Thyroid gland (tissue), 4 donors: Measurements from ENCODE around the gene MAP2K1. TPM values are rescaled to one million over a fixed set of nuclear protein-coding genes. Genes with fewer than 3 reads are reported as not detected.
"Not testable (repeated sequence)": the region's sequence is repeated elsewhere in the genome, so short reads cannot be mapped to it uniquely, and the experiment has no call there.

ENCODE experiments used
- DNase-seq, 2 donors: peaks; one replicate each; pipeline ENCODE4 v3.0.0-alpha.2; 2019
- H3K27ac ChIP-seq, 3 donors: fragments of 200-600 bp; sonication (generic); 1 replicate in 2 of 3; 2 replicates in 1 of 3; pipeline ENCODE4 v1.5.1; 2016 to 2019; ENCODE audit warnings: mild to moderate bottlenecking in 1 of 3, moderate library complexity in 1 of 3
- H3K27me3 ChIP-seq: fragments of 200-600 bp; sonication (generic); one replicate; pipeline ENCODE4 v1.5.1; 2019
- H3K36me3 ChIP-seq, 2 donors: fragments of 200-600 bp; sonication (generic); one replicate each; pipeline ENCODE4 v1.5.1; 2016 to 2019
- H3K4me1 ChIP-seq, 2 donors: fragments of 200-600 bp; sonication (generic); one replicate each; pipeline ENCODE4 v1.5.1; 2017 to 2019
- H3K4me3 ChIP-seq, 3 donors: fragments of 200-600 bp; sonication (generic); replicated peaks in 1 of 3; 1 replicate in 2 of 3; 2 replicates in 1 of 3; pipeline ENCODE4 v1.5.1; 2016; ENCODE audit warnings: mild to moderate bottlenecking in 1 of 3
- H3K9me3 ChIP-seq: fragments of 200-600 bp; sonication (generic); one replicate; pipeline ENCODE4 v1.5.1; 2017
- POLR2A ChIP-seq, 2 donors: fragments of 450-650 bp; IDR thresholded peaks; one replicate each; pipeline ENCODE4 v1.6.1; 2017; ENCODE audit warnings: antibody characterized with exemption in 2 of 2, mild to moderate bottlenecking in 2 of 2, moderate library complexity in 1 of 2
- WGBS, 2 donors: methylation state at CpG; one replicate each; pipeline ENCODE4 v1.1.5; 2017; 5-methylcytosine and 5-hydroxymethylcytosine counted together
- intact Hi-C: fragments of 100-400 bp; cut with DNase I; formaldehyde crosslinking; loops from one replicate; pipeline ENCODE4 v1.15.1; 2023
- total RNA-seq, 4 donors: library from RNA; depleted of rRNA; stranded (reverse); fragments of >200 nt; gene quantifications; one replicate each; pipeline ENCODE4 v1.2.3, GENCODE V29; 2016
- TF ChIP-seq, protein P1 (sequence below), 6 experiments: fragments of 200-600 bp in 3 of 6; fragments of 450-650 bp in 3 of 6; sonication (generic) in 3 of 6; IDR thresholded peaks; one replicate each; pipeline ENCODE4 v1.5.1; 2016 to 2019; ENCODE audit warnings: antibody characterized with exemption in 6 of 6, mild to moderate bottlenecking in 2 of 6, inconsistent platforms in 1 of 6, moderate library complexity in 1 of 6

The MAP2K1 gene
- total RNA-seq, 4 donors from 2014 or later = 18.1 to 25.4 (median 25.3) TPM

DNA sequence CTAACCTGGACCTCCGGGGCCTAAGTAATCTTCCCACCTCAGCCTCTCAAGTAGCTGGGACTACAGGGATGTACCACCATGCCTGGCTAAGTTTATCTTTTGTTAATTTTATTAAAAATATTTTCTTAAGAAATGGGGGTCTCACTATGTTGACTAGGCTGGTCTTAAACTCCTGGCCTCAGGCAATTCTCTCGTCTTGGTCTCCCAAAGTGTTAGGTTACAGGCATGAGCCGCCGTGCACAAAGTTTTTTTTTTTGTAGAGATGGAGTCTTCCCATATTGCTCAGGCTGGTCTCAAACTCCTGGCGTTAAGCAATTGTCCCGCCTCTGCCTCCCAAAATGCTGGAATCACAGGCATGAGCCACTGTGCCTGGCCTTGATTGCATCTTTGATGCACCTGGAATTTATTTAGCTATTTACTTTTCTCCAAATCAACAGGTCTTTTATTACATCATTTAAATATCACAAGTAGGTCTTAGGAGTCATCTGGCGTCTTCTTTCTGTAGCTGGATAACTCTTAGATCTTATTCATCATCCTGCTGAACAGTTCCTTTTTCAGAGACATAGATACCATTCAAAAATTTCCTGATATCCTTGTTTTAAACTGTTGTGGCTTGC, 7.8 kb upstream of the MAP2K1 start:
- H3K4me1 ChIP-seq = no peaks in the 10 kb centered on the region
- no peak overlapping the region for H3K27ac ChIP-seq
- H3K36me3 ChIP-seq = no peaks in the 10 kb centered on the region
- H3K9me3 ChIP-seq = no peaks in the 10 kb centered on the region
- H3K4me3 ChIP-seq = no peak overlapping the region
- no peaks in the 10 kb centered on the region for H3K27me3 ChIP-seq
- TF ChIP-seq, protein P1, sequence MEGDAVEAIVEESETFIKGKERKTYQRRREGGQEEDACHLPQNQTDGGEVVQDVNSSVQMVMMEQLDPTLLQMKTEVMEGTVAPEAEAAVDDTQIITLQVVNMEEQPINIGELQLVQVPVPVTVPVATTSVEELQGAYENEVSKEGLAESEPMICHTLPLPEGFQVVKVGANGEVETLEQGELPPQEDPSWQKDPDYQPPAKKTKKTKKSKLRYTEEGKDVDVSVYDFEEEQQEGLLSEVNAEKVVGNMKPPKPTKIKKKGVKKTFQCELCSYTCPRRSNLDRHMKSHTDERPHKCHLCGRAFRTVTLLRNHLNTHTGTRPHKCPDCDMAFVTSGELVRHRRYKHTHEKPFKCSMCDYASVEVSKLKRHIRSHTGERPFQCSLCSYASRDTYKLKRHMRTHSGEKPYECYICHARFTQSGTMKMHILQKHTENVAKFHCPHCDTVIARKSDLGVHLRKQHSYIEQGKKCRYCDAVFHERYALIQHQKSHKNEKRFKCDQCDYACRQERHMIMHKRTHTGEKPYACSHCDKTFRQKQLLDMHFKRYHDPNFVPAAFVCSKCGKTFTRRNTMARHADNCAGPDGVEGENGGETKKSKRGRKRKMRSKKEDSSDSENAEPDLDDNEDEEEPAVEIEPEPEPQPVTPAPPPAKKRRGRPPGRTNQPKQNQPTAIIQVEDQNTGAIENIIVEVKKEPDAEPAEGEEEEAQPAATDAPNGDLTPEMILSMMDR (IDR thresholded peaks at IDR 0.05) = no peak
- no peak for TF ChIP-seq POLR2A (IDR thresholded peaks at IDR 0.05)
- WGBS, 2 donors = 85 to 89% methylated on average over 7 of the region's 7 CpGs
- intact Hi-C loops = no loop called here
- DNase-seq = no peak

DNA sequence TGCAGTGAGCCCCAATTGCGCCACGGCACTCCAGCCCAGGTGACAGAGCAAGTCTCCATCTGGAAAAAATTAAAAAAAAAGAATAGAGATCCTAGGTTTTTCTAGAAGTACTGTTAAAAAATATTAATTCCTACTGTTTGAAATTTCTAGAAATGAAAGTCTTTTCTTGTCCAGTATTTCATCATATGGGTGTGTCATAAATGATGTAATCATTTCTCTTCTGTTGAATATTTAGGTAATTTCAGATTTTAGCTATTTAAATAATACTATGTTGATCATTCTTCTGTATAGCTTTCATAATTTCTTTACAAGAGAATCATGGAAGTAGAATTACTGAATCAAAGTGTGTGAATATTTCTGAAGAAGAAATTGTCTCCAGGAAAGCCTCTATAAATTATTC, 5.3 kb upstream of the MAP2K1 start:
- DNase-seq, intact Hi-C loops: not testable (repeated sequence)

DNA sequence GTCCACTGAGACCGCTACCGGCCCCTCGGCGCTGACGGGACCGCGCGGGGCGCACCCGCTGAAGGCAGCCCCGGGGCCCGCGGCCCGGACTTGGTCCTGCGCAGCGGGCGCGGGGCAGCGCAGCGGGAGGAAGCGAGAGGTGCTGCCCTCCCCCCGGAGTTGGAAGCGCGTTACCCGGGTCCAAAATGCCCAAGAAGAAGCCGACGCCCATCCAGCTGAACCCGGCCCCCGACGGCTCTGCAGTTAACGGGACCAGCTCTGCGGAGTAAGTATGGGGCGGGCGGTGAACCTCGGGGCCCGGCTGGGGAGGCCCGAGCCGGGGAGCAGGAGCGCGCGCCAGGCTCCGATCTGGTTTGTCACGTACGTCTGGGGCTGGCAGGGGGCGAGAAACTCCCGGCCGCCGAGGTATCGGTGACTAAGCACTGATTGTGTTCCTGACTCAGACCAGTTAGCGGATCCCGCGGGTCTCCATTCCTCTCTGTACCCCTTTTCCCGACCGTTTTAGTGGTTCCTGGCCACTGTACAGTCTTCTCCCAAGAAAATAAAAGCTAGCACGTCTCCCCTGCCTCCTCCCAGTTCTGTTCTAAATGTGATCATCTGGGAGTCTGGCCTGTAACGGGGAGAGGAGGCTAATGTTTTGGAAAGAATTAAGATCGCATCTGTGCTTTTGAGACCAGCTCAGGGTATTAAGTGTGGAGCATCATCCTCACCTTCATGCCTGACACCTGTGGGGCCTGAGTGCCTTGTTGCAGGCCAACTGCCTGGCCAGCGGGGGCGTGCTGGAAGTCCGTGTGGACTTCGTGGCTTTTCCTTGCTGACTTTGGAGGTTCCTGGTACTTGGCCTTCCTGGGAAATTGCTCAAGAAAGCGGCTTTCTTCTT, 691 bp downstream of the MAP2K1 start:
- intact Hi-C loops = loop anchor here (2.0 kb wide), 1 partner anchor 109 kb away; the partner anchor contains the start of gene SNAPC5
- Histone ChIP-seq H3K36me3 (no peaks in the 10 kb centered on the region), H3K27ac (peak overlapping the region; percentile 66 to 95 (median 87)), H3K27me3 (no peaks in the 10 kb centered on the region), H3K4me3 (peak overlapping the region; percentile 4 to 86 (median 74)), H3K9me3 (no peaks in the 10 kb centered on the region), H3K4me1 (peaks cover 14 to 21% of the 10 kb centered on the region in 2 donors)
- peak; percentile 48 to 53 for DNase-seq
- 3 to 5% methylated on average over 13 to 28 of the region's 62 CpGs for WGBS, 2 donors
- no peak for TF ChIP-seq POLR2A (IDR thresholded peaks at IDR 0.05)
- TF ChIP-seq, protein P1 (IDR thresholded peaks at IDR 0.05) = peak in 3 of 6 experiments; percentile 10 to 40 (median 21)

More for the DNA sequence above, 5.3 kb upstream of the MAP2K1 start:
- not testable (repeated sequence) for H3K36me3 ChIP-seq, H3K27me3 ChIP-seq, H3K4me3 ChIP-seq, H3K27ac ChIP-seq, H3K9me3 ChIP-seq, H3K4me1 ChIP-seq
- WGBS, 2 donors = 89 to 90% methylated on average over 2 of the region's 2 CpGs

DNA sequence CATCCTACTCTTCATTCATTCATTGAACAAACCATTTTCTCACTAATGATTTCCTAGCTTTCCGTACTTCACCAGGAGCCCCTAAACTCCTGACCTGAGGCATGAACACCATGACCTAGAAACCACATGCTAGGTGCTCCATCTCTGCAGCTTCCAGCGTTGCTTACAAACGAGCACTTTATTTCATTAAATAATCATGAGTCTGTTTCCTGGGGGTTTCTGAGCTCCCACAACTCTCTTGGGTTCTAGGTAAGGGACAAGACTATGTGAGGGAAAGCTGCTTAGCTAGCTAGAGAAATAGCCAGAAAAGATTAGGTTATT, 1.3 kb downstream of the MAP2K1 start:
- Histone ChIP-seq H3K27me3 (no peaks in the 10 kb centered on the region), H3K27ac (peak overlapping the region in 2 of 3 donors; percentile 87 to 95), H3K9me3 (no peaks in the 10 kb centered on the region), H3K4me1 (peaks cover 14 to 21% of the 10 kb centered on the region in 2 donors), H3K36me3 (no peaks in the 10 kb centered on the region), H3K4me3 (peak overlapping the region in 1 of 3 donors; percentile 86)
- DNase-seq = no peak
- WGBS, 2 donors = 25 to 32% methylated on average over 3 of the region's 3 CpGs
- intact Hi-C loops = no loop called here
- TF ChIP-seq, protein P1 (IDR thresholded peaks at IDR 0.05) = no peak
- TF ChIP-seq POLR2A (IDR thresholded peaks at IDR 0.05) = no peak

DNA sequence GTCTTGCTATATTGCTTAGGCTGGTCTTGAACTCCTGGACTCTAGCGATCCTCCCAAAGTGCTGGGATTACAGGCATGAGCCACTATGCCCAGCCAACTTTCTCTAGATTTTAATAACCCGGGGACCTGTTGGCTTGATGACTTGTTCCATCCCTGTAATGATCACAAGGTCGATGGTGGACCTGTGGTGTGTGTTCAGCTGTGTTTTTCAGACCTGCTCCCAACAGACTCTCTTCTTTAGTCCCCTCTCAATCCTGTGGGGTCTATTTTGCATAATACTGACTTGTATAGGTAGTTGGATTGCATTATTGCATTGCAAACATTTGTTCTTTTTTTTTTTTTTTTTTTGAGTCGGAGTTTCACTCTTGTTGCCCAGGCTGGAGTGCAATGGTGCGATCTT, 1.9 kb downstream of the MAP2K1 start:
- Histone ChIP-seq H3K9me3 (no peaks in the 10 kb centered on the region), H3K36me3 (no peaks in the 10 kb centered on the region), H3K4me3 (no peak overlapping the region), H3K27ac (no peak overlapping the region), H3K27me3 (no peaks in the 10 kb centered on the region), H3K4me1 (peaks cover 14 to 21% of the 10 kb centered on the region in 2 donors)
- no peak for DNase-seq
- no peak for TF ChIP-seq POLR2A (IDR thresholded peaks at IDR 0.05)
- TF ChIP-seq, protein P1 (IDR thresholded peaks at IDR 0.05) = no peak
- intact Hi-C loops = no loop called here
- 88 to 89% methylated on average over 5 of the region's 5 CpGs for WGBS, 2 donors
